Natural killer cell (primary cell): ENCODE measurements around the gene LIPT1. TPM values are rescaled to one million over a fixed set of nuclear protein-coding genes. Genes with fewer than 3 reads are reported as not detected.
A peak's percentile ranks its signal among the peaks of the same experiment; 100 is the strongest.

ENCODE experiments used
- ATAC-seq, 3 donors: fragments of 150-1000 bp in 2 of 3; fragments of 200-7000 bp in 1 of 3; cut with Tn5 transposase; 1 replicate in 1 of 3; 2 replicates in 2 of 3; pipeline ENCODE4 v1.10.0; 2021; ENCODE audit warnings: mild to moderate bottlenecking in 2 of 3, moderate library complexity in 2 of 3
- DNase-seq, 2 donors: peaks; one replicate each; pipeline versions ENCODE4 v3.0.0 to v3.0.0-alpha.2; 2013 to 2021; ENCODE audit warnings: mixed read lengths in 1 of 2
- H3K27ac ChIP-seq: one replicate; pipeline ENCODE4 v1.5.1; 2013; ENCODE audit warnings: mild to moderate bottlenecking, low read length
- H3K27me3 ChIP-seq: one replicate; pipeline ENCODE4 v1.6.1; 2013; ENCODE audit warnings: low read length; ENCODE audit not compliant: control insufficient read depth, insufficient read depth
- H3K36me3 ChIP-seq: one replicate; pipeline ENCODE4 v1.6.1; 2013; ENCODE audit warnings: low read length; ENCODE audit not compliant: control insufficient read depth, insufficient read depth
- H3K4me1 ChIP-seq: one replicate; pipeline ENCODE4 v1.6.1; 2013; ENCODE audit warnings: low read length; ENCODE audit not compliant: control insufficient read depth, insufficient read depth
- H3K4me3 ChIP-seq: one replicate; pipeline ENCODE4 v1.5.1; 2013; ENCODE audit warnings: low read length
- H3K9me3 ChIP-seq: one replicate; pipeline ENCODE4 v1.6.1; 2013; ENCODE audit warnings: low read length; ENCODE audit not compliant: control insufficient read depth, insufficient read depth
- H3K27ac Mint-ChIP-seq, 2 donors: one replicate each; pipeline ENCODE4 v1.8.0; 2022; ENCODE audit warnings: mild to moderate bottlenecking in 2 of 2, mixed read lengths in 2 of 2, moderate library complexity in 1 of 2
- H3K27me3 Mint-ChIP-seq, 2 donors: one replicate each; pipeline ENCODE4 v1.8.0; 2022; ENCODE audit warnings: low read depth in 2 of 2, mixed read lengths in 2 of 2
- H3K36me3 Mint-ChIP-seq: one replicate; pipeline ENCODE4 v1.8.0; 2022; ENCODE audit warnings: mixed read lengths
- H3K4me1 Mint-ChIP-seq, 2 donors: one replicate each; pipeline ENCODE4 v1.8.0; 2022; ENCODE audit warnings: mixed read lengths in 2 of 2
- H3K4me3 Mint-ChIP-seq: one replicate; pipeline ENCODE4 v1.8.0; 2022; ENCODE audit warnings: mild to moderate bottlenecking, moderate library complexity, mixed read lengths
- H3K9me3 Mint-ChIP-seq, 2 donors: one replicate each; pipeline ENCODE4 v1.8.0; 2022; ENCODE audit warnings: mixed read lengths in 2 of 2
- WGBS: methylation state at CpG from one replicate; pipeline ENCODE4 v1.1.7; 2013; ENCODE audit warnings: missing lambda C conversion rate; ENCODE audit not compliant: insufficient coverage; 5-methylcytosine and 5-hydroxymethylcytosine counted together
- intact Hi-C: fragments of 100-400 bp; cut with micrococcal nuclease; formaldehyde crosslinking; loops from one replicate; pipeline ENCODE4 v1.14.2; 2022
- total RNA-seq, 4 donors: library from RNA; stranded (reverse); fragments of 120-200 nt in 1 of 4; gene quantifications; one replicate each; pipeline versions ENCODE4 v1.2.3 to v1.2.4, GENCODE V29; 2013 to 2022
- TF ChIP-seq, protein P1 (sequence below): fragments of 200-600 bp; IDR thresholded peaks from one replicate; pipeline ENCODE4 v1.8.0; 2022; ENCODE audit warnings: antibody characterized with exemption

Gene LIPT1
- total RNA-seq, 3 donors from 2014 or later (not counting 1 experiment from before 2014, with no cell fraction given): 12.0 to 21.4 (median 17.3) TPM

GRCh38 chr2:99159594-99159993 is 4.8 kb downstream of the LIPT1 start:
- WGBS: 98% methylated on average over 4 of the region's 4 CpGs

DNA sequence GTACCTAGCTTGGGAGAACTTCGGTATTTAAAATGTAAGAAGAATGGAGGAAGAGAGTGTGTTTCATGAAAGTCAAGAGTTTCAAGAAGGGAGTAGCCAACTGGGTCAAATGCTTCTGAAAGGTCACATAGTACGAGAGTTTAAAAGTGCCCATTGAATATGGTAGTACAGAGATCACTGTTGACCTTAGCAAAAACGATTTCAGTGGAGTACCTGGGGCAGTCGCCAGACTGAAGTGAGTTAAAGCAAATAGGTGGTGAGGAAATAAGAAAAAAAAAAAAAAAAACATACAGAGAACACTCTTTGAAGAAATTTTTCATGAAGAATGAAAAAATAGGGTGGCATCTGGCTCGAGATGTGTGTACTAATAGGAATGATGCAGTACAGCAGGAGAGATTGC is 11.5 kb downstream of the LIPT1 start:
- intact Hi-C loops: no loop called here
- no peaks in the 10 kb centered on the region for H3K27me3 ChIP-seq
- DNase-seq (no peak), ATAC-seq (no peak)
- Mint-ChIP-seq H3K9me3 (no peaks in the 10 kb centered on the region), H3K4me1 (peaks cover 0 to 5% of the 10 kb centered on the region in 2 donors), H3K36me3 (no peaks in the 10 kb centered on the region), H3K4me3 (no peak overlapping the region), H3K27ac (peak overlapping the region; percentile 3 to 36), H3K27me3 (no peaks in the 10 kb centered on the region)
- no peaks in the 10 kb centered on the region for H3K9me3 ChIP-seq
- no peak overlapping the region for H3K4me3 ChIP-seq
- H3K27ac ChIP-seq: no peak overlapping the region
- TF ChIP-seq, protein P1, sequence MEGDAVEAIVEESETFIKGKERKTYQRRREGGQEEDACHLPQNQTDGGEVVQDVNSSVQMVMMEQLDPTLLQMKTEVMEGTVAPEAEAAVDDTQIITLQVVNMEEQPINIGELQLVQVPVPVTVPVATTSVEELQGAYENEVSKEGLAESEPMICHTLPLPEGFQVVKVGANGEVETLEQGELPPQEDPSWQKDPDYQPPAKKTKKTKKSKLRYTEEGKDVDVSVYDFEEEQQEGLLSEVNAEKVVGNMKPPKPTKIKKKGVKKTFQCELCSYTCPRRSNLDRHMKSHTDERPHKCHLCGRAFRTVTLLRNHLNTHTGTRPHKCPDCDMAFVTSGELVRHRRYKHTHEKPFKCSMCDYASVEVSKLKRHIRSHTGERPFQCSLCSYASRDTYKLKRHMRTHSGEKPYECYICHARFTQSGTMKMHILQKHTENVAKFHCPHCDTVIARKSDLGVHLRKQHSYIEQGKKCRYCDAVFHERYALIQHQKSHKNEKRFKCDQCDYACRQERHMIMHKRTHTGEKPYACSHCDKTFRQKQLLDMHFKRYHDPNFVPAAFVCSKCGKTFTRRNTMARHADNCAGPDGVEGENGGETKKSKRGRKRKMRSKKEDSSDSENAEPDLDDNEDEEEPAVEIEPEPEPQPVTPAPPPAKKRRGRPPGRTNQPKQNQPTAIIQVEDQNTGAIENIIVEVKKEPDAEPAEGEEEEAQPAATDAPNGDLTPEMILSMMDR: no peak
- peaks cover 71% of the 10 kb centered on the region for H3K36me3 ChIP-seq
- WGBS: 89% methylated on average over 4 of the region's 5 CpGs
- no peaks in the 10 kb centered on the region for H3K4me1 ChIP-seq

More at GRCh38 chr2:99159594-99159993, 4.8 kb downstream of the LIPT1 start:
- Histone ChIP-seq H3K27ac (no peak overlapping the region), H3K4me3 (no peak overlapping the region), H3K36me3 (peaks cover 32% of the 10 kb centered on the region), H3K9me3 (no peaks in the 10 kb centered on the region), H3K4me1 (peaks cover 7% of the 10 kb centered on the region), H3K27me3 (no peaks in the 10 kb centered on the region)
- Mint-ChIP-seq H3K27me3 (no peaks in the 10 kb centered on the region), H3K36me3 (peaks cover 6% of the 10 kb centered on the region), H3K27ac (peak overlapping the region; percentile 31 to 43), H3K4me1 (peaks cover 5 to 38% of the 10 kb centered on the region in 2 donors), H3K9me3 (no peaks in the 10 kb centered on the region), H3K4me3 (no peak overlapping the region)
- intact Hi-C loops: loop anchor here (5.0 kb wide), 1 partner anchor 522 kb away; no protein-coding TSS in a partner anchor
- no peak for DNase-seq
- TF ChIP-seq, protein P1: no peak
- ATAC-seq: no peak

- Histone ChIP-seq H3K4me3 (no peak overlapping the region), H3K4me1 (no peaks in the 10 kb centered on the region), H3K9me3 (no peaks in the 10 kb centered on the region), H3K27me3 (no peaks in the 10 kb centered on the region), H3K27ac (no peak overlapping the region), H3K36me3 (peaks cover 70% of the 10 kb centered on the region)
- no peaks in the 10 kb centered on the region for H3K36me3 Mint-ChIP-seq
- intact Hi-C loops: no loop called here
- H3K9me3 Mint-ChIP-seq: no peaks in the 10 kb centered on the region
- no peaks in the 10 kb centered on the region for H3K27me3 Mint-ChIP-seq
- WGBS: 29% methylated on average over 1 of the region's 1 CpG
- TF ChIP-seq, protein P1: no peak
- DNase-seq (no peak), ATAC-seq (no peak)
- H3K4me3 Mint-ChIP-seq: no peak overlapping the region
- peaks cover 0 to 5% of the 10 kb centered on the region in 2 donors for H3K4me1 Mint-ChIP-seq
- peak overlapping the region in 1 of 2 donors; percentile 58 for H3K27ac Mint-ChIP-seq
Observed at GRCh38 chr2:99169534-99169933, 14.8 kb downstream of the LIPT1 start.
